ENCODE results near the gene ARMC2. TPM values are rescaled to one million over a fixed set of nuclear protein-coding genes. Genes with fewer than 3 reads are reported as not detected.
"Not testable (repeated sequence)": the region's sequence is repeated elsewhere in the genome, so short reads cannot be mapped to it uniquely, and the experiment has no call there.

Gene ARMC2
- total RNA-seq, 1 donor from 2014 or later = 5.2 TPM

DNA sequence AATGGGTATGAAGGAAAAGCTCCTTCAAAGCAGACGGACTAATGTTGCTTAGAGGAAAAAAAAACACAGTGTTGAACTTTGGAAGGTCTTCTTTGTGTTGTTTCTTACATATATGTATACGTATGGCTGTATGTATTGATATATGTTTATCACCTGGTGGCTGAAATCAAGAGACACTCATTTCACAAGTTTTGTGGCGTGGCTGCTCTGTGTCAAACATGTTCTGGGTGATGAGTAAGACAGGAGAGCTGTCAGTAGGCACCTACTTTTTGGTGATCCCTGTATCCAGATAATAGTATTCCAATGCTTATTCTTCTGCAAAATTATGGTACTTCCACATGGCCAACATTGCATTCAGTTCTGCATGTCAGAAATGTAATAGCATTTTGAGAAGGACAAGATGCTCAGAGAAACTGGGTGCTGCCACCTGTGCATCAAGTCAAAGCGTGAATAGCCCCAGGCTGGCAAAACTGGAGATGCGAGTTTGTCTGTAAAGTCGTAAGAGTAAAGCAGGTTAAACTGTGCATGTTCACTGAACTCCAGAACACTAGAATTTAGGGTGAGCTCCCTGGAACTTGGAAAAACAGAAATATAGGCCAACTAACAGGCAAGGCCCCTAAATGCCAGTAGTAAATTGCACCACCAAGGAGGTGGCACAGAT, 67.9 kb downstream of the ARMC2 start:
- peak; percentile 5 for DNase-seq

DNA sequence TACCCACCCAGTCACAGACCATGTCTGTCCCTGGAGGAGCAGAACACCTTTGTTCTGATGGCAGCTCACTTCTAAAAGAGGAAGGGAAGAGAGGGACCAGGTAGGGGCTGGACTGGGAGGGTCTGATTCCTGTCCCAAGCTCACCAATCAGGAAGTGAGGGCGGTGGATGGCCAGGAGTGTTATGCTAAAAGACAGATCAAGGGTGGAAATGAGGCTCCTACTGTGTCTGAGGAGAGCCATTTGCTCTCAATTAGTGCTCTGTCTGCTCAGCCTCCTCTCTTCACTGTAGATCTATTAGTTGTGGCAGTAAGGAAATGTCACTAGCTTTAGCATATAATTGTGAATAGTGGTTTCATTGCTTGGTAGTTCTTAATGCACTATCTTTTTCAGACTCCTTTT, 72.5 kb downstream of the ARMC2 start:
- no peak for DNase-seq

DNA sequence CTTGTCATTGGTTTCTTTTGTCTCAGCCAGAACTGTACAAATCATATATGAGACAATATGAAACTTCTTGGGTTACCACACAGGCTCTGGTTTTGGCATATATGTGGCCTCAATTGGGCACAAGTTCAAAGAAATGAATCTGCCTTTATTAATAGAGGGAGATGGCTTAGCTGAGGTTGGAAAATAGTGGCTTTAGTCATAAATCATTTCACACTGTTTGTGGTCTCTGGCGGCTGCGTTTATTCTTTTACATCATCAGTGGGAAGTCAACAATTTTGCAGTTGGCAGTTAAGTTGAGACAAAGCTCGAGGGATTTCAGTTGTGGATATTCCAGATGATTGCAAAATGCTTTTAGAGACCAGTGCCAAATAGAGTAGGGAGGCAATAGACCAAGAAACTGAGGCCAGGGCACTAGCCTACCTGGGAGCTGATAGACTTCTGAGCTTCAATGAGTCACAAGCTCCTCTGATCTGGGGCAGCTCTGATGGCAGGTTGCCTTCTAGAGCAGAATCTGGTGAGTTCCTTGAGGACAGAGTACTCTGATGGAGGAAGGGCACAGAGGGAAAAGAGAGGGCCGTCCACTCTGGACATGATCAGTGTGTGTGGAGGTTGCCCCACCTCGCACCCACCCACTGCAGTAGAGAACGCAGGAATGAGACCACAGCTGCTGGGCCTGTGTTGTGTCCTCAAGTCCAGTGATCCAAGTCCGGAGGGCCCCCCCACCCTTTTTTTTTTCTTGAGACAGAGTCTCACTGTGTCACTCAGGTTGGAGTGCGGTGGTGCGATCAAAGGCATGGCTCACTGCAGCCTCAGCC, 73.5 kb downstream of the ARMC2 start:
- DNase-seq = peak; percentile 77

DNA sequence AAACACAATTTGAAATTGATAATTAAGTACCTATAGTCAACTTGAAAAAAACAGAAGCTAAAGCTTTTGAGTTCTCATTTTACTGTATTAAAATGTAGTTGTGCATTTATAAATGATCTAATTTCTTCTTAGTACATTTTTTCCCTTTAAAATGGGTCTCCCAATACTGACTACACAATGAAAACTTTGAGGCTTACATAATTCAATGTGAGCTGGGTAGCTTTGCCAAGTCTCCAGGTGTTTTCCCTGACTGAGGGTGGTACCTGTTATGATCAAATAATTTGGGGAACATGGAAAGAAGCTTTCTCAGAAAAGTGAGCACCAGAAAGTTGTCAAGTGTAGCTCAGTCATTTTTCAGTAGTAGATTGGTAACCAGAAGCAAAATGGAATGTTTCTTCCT, 74.3 kb downstream of the ARMC2 start:
- DNase-seq = no peak

DNA sequence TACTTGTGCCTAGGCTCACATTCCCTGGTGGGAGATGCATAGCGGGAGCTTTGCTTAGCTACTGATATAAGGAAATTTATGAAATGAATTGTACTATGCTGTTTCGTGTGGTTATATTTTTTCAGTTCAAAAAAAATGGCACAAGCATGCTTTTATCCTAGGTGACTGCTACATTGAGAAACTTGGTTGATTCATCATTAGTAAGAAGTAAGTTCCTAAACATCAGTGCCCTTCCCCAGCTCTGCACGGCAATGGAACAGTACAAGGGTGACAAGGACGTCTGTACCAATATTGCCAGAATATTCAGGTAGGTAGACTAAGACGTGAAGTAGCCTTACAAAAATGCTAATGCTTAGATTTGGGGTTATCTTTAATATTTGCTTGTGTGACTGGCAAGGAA, 79.7 kb downstream of the ARMC2 start:
- no peak for DNase-seq

DNA sequence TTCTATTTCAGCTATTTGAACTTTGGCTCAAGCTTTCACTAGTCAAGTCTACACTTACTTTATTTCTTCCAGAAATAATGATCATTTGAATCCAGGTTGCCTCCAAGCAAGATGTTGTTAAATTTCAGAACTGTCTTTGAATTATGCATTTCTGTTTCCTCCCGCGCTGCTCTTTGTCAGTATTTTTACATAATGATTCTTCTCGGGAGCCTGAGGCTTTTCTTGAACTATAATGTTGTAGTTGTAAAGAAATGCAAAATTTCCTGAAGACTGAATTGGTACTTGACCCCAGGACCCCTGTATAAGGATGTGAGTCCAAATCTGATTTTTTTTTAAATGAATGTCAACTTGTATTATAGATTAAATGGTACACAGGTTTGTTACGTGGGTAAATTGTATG, 80.4 kb downstream of the ARMC2 start:
- DNase-seq = no peak

DNA sequence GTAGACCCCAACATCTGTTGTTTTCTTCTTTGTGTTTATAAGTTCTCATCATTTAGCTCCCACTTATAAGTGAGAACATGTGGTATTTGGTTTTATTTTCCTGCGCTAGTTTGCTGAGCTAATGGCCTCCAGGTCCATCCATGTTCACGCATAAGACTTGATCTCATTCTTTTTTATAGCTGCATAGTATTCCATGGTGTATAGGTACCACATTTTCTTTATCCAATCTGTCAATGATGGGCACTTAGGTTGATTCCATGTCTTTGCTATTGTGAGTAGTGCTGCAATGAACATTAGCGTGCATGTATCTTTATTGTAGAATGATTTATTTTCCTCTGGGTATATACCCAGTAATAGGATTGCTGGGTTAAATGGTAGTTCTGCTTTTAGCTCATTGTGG, 82.9 kb downstream of the ARMC2 start:
- not testable (repeated sequence) for DNase-seq

DNA sequence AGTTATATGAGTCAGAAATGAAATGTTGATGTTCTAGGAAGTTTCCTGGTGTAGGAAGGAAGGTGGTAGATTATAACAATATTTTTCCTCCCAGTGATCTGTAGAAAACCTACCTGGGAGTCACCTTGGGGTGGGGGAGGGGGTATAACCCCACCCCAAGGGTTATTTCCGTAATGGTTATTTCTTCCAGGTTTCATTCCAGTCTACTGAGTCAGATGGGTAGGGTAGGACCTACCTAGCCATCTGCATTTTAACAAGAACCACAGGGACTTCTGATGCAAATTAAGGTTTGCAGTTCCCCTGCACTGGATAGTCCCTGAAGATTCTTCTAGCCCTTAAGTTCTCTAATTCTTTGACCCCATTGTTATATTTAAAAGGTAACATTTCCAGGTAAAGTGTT, 88.9 kb downstream of the ARMC2 start:
- no peak for DNase-seq

DNA sequence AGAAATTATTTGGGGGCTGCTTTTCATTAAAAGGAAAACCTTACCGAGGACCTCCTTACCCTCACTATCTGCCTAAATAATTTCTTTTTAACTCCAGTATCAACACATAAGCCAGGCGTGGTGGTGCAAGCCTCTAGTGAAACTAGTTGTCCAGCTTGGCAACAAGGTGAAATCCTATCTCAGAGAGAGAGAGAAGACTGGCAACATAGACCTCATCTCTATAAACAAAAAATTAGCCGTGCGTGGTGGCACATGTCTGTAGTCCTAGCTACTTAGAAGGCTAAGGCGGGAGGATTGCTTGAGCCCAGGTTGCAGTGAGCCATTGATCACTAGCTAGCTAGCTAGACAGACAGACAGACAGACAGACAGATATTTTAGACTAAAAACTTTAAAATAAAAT, 92.5 kb downstream of the ARMC2 start:
- no peak for DNase-seq

DNA sequence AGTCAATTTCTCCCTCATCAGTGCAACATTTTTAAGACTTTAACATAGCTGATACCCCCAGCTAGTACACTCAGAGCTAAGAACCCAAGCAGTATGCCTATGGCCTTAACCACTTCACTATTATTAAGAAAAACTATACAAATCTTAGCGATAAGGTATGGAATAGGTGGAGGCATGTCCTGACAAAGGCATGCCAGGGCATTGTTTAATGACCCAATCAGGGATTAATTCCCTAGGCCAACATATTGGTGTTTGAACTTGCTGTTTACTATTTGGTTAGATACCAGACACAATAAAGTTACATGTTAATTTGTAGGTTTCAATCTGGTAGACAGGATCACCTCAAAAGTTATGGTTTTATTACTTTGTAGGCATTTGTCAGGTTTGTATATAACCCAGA, 93.1 kb downstream of the ARMC2 start:
- no peak for DNase-seq

DNA sequence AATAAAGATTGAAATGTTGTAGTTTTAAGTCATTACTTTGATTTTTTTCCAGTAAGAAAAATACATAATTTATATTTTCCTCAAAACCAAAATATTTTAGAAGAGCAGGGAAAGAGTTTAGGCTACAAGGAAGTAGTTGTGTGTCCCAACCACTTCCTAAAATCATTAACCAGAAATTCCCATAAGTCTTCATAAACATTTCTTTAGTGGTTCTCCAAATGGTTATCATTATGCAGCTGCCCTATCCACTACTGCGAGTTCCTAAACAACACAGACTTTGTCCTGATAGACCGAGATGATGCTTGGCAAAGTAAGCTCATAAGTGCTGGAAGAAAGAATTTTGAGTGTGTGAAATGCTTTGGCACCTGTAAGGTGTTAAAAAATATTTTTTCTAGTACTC, 93.6 kb downstream of the ARMC2 start:
- no peak for DNase-seq

DNA sequence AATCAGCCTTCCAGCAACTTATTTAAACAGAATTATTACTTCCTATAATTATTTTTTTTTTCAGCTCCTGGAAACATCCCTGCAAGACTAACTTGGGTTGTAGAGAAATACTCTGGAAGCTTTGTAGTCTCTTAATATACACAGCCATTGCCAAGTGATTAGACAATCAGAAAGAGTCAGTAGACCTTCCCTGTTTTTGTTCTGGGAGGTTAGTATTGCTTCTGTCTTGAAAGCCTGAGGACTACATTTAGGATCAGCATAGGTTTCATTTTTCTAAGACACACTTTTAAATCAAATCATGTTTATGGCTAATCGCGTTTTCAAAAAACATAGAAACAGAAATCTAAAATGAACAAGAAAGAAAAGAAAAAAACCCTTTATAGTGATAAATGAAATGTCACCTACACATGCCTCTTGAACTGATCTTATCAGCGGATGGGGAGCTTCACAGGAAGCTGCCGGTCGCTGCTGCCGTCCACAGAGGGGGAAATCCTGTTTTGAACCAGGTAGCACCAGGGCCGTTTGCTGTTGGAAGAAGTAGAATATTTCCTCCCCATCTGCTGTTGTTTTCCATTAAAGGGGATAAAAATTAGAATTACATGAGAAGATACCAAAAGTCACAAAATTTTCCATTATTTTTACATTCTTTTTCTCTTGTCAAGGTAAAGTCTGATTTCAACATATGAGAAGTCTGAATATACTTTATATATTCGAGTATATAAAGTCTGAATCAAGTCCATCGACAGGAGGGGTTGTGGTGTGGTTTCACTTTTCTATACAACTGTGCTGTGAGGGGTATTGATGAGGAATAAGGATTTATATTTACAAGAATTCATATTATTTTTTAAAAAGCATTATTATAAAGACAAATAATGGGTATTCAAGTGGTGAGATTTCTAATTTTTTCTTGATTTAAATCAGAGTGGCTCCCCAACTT, 94.6 kb downstream of the ARMC2 start:
- no peak for DNase-seq

DNA sequence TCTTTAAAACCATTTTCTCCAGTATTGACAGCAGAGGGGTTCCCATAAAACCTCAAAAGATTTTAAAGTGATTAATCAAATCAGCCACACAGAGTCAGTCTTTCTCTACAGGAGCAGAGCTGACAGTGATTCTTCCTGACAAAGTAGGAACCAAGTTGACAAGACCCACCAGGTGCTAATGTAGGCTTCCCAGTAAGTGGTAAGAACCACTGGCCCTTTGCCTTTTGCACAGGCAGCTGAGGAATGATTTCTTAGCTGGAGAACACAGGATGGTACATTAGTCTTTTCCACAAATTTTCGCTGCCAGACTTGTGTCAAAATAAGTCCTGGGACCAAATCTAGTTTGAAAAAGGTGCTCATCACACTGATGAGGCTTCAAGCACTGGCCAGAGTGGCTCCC, 95.8 kb downstream of the ARMC2 start:
- no peak for DNase-seq

DNA sequence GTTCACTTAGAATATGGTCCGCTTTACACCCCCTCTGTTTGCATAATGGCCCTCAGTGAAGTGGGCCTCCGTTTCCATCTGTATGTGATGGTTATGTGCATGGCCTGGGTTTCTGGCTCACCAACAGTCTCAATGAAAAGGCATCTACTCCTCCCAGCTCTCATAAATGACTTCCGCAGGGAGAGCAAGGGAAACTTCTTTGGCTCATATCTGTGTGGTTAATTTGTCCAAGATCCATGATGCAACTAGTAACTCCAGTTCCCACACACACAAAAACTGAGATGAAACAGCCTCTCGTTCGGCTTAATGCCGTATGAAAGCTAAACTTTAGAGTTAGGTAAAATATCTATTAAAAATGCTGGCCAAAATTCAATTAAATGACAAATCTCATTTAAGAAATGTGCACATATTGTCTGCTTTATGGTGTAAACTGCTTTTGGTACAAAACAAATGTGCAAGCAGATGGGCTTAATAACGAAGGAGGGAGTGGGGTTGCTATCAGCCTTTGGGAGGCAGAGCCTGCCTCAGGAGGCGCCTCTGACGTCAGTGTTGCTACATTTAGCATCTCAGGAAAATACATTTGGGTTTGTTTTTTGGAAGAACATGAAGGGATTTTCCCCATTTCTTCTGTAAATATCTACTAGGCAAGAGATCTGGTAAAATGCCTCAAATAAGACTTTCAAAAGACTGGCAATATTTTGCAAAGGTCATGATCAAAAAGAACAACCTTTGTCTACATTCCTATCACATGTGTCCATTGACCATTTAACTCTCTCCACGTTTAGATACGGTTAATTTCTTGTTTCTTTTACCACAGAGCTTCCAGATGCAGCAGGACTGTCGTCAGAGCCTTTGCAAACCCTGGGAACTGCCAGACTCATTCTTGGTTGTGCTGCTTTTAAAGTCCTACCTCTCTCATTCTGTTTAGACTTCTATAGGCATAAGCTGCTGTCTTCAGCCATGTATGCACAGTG, 96.8 kb downstream of the ARMC2 start:
- peak; percentile 95 for DNase-seq

DNA sequence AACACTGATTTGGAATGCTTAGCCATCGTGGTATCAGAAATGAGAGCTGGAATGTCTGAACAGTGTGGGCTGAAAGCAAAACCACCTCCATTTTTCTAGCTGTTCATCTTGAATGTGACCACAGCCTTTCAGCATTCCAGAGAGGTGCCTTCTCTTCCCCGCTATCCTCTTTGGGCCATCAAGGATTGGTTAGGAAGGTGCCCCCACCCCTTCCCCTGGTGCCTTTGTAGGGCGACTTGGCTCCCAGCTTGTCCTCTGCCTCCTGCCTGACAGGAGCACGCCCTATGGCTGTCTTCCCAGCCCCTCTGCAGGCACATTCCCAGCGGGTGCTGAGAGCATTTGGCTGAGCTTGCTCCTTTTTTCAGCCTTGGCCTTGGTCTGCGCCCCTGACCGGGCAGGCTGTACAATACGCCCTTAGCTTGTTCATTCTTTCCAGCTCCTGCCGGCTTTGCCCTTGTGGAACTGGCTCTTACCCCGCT, 97.5 kb downstream of the ARMC2 start:
- DNase-seq = peak; percentile 74

DNA sequence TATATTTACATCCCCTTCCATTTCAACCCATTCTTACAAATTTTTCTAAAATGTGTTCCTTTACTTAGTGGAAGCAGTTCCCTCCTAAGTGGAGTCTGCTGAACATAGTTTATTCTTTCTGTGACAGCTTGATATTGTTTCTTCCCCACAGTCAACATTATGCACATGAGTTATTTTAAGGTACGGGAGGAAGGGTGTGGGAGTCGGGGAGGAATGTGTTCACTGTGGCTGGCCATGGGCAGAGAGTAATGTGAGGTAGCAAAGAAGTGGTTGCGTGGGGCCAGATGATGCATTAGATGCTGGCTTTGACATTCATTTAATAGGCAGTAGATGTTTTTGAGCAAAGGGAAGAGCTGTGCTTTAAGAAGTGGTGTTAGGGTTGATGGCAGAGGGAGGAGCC, 98.5 kb downstream of the ARMC2 start:
- no peak for DNase-seq

DNA sequence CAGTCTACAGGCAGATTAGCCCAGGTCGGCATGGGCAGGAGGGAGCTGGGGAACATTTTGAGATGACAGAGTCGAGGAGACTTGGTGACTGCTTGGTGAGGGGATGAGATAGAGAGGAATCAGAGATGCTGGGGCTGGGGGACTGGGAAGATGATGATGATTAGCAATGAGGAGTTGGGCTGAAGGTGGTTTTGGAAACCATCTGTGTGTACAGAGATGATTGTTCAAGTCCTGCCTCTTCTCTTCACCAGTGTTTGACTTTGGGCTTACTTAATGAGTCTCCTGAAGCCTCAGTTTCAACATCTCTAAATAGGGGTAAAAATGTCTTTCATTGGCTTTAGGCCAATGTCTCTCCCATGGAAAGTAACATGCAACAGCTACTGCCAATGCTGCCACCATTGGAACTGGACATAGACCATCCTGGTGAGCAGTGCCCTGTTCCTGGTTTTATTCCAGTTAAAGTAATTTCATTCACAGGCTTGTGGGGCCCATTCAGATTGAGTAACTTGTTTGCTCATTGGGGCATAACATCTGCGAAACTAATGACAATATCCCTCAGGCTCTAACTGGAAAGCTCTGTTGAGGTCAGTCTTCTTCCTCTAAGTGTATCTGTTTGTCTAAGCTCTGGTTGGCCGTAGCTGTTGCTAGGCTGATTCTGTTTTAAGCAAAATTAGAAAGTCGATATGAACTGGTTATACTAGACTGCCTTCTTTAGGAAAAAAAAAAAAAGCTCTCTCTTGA, 99.1 kb downstream of the ARMC2 start:
- peak; percentile 78 for DNase-seq

DNA sequence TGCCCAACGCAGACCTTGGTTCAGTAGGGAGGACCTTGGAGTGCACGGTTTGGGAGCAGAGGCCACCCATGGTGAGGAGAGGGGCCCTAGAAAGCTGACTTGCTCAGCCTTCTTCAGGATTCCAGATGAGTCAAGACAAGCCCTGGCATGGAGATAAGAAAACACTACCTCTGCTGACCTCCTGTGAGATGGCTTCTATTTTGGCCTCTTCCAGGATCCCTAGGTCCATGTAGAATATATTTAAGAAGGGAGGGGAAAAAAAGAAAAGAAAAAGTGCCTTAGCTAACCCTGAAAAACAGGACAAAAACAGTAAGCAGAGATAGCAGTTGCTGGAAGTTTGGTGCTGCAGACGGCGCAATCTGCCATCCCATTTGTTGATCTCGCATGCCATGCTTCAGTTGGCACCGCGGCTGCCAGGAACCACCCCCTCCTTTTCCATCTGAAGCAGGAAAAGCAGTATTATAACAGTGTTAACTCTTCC, 100.0 kb downstream of the ARMC2 start:
- DNase-seq = no peak

DNA sequence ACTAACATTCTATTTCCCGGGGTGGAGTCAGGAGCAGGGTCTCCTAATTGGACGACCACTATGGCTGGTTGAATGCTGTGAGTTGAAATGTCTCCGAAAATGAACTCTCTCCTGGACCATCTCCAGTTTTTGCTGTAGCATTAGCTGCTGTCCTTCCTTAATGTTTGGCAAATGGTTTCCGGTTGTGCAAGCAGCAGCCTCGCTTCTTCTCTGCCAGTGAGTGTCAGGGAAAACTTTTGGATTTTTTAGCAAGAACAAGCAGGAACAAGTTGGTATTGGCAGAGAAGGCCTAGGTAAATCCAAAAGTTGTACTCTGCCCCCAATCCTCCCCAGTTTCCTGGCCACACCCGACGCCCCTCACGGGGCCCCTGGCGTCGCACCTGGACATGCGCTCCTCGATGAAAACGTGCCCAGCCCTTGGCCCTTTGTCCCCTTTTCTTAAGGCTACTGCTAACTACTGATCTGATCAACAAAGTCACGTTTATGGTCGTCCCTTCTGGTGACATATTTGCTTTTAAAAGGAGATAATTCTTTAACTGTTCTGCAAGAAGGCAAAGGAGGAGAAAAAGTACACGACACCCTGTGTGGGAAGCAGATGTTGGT, 103.2 kb downstream of the ARMC2 start:
- no peak for DNase-seq
